CD4-positive, alpha-beta T cell treated with Interleukin-15 for 1 hour (primary cell): Measurements from ENCODE around the gene GRIA3.
"Not testable (repeated sequence)": the region's sequence is repeated elsewhere in the genome, so short reads cannot be mapped to it uniquely, and the experiment has no call there.

Experiments
- DNase-seq: peaks from one replicate; pipeline ENCODE4 v3.0.0-alpha.2; 2020

The GRIA3 gene

DNA sequence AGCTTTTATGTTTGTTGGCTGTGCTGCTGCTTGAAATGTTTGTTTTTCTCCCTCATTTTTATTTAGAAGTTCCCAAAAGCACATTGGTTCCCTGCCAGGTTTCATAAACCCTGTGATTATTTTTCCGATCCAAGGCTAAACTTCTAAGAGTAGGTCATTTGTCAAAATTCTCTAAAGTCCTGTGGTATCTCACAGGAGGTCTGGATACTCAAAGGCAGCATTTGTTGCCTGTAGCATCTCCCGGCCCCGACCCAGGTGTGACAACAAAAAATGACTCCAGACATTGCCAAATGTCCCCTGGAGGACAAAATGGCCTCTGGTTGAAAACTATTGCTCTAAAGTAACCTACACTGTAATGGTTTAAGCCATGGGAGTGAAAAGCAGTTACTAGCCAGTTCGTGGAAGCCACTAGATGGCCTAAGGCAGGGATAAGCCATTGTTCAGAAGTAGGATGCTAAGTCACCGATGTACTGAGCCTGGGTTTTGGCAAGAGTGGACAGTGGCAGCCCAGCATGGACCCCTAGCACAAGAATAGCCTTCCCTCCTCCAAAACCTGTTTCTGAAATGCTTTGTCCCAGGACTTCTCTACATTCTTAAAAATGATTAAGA, 292.6 kb downstream of the GRIA3 start:
- DNase-seq: no peak

- no peak for DNase-seq
Measured at GRCh38 chrX:123477673-123478072, 293.6 kb downstream of the GRIA3 start.

- no peak for DNase-seq
Measured at GRCh38 chrX:123481913-123482851, 298.1 kb downstream of the GRIA3 start.

DNA sequence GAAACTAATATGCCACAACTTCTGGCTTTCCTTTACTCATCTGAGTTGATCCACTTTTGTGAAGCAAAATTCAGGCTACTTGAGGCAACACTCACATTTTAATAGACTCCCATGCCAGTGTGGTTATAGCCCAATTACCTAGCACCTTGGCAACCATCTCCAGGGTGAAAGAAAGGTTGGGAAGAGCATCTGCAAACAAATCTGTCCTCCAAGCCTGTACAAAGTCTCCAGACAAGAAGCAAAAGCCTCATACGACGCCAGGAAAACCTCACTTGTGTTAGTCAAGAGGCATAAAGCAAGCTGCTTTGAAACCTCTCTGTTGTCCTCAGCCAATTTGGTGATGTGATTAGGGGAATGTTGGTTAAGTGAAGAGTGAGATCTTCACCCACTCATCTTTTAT, 302.2 kb downstream of the GRIA3 start:
- DNase-seq: no peak

GRCh38 chrX:123487236-123487635, 303.2 kb downstream of the GRIA3 start:
- DNase-seq: no peak

- DNase-seq: no peak
Measured at GRCh38 chrX:123487669-123488068, 303.6 kb downstream of the GRIA3 start.

- DNase-seq: no peak
Measured at GRCh38 chrX:123489011-123489410, 304.9 kb downstream of the GRIA3 start.

DNA sequence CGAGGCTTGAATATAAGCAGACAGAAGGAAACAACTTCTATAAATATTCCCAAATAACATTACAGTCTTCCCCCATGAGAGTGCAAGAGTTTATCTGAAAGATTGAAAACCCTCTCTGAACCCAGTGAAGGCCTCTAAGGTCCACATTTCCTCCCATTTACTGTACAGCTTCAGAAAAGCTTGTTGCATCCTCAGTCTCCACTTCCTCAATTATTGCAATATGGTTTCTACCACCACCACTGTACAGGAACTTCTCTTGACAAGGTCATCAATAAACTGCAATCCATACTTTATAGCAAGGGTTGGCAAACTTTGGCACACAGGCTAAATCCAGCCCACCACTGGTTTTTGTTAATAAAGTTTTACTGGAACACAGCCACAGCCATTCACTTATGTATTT, 309.8 kb downstream of the GRIA3 start:
- no peak for DNase-seq

- no peak for DNase-seq
Measured at GRCh38 chrX:123499787-123500186, 315.7 kb downstream of the GRIA3 start.

DNA sequence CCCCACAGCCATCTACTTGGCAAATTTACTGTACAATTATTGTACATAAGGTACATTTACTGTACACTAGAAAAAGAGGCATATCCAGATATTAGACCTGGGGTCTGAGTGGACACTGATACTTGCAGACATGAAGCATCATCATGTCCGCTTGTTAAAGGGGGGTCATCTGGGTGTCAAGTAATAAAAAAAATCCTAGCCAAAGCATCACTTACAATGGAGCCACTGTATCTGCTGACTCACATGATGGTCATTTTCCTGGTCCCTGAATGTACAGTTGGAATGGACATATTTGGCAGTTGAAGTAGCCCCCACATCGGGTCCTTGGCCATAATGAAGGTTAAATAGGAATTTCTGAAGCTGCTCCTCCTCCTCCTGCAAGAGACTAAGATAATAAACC, 320.0 kb downstream of the GRIA3 start:
- DNase-seq: no peak

DNA sequence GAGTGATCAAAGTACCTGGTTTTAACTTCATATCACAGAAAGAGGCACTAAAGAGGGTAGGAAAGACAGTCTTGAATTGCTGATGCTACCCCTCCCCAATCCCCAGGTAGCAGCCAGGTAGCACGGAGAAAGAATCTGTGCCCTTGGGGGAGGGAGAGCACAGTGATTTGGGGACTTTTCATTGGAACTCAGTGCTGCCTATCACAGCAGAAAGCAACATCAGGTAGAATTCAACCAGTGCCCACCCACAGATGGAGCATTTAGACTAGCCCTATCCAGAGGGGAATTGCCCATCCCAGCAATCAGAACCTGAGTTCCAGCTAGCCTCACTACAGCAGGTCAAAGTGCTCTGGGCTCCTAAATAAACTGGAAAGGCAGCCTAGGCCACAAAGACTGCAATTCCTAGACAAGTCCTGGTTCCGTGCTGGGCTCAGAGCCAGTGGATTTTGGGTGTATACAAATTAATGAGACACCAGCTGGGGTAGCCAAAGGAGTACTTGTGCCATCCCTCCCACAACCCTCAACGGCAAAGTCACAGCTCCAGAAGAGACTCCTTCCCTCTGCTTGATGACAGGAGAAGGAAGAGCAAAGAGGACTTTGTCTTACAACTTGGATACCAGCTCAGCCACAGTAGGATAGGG, 320.7 kb downstream of the GRIA3 start:
- no peak for DNase-seq

GRCh38 chrX:123513585-123514278, 329.7 kb downstream of the GRIA3 start:
- DNase-seq: no peak

DNA sequence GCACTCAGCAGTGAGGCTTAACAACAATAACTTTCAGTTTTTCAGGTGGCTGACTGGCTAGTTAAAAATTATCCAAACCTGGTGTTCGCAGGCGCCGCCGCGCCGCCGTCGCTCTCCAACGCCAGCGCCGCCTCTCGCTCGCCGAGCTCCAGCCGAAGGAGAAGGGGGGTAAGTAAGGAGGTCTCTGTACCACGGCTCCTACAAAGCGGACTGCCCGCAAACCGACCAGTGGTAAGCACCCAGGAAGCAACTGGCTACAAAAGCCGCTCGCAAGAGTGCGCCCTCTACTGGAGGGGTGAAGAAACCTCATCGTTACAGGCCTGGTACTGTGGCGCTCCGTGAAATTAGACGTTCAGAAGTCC, 330.2 kb downstream of the GRIA3 start:
- DNase-seq: not testable (repeated sequence)

DNA sequence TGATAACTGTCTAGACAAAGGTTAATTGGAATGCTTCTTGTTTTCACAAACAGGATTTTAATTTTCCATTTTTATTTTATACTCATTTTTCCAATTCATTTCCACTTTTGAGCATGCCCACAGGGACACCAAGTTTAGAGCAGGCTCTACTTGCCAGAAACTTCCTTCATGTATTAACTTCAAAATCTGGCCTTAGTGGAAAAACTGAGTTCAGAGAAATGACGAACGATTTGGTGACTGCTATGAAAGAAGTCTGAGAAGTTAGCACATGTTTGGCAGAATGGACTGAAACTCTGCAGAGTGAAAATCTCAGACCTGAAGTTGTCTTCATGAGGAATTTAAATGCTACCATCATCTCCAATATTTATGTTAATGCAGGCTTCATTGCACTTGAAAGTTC, 334.7 kb downstream of the GRIA3 start:
- no peak for DNase-seq

GRCh38 chrX:123525123-123525725, 341.1 kb downstream of the GRIA3 start:
- DNase-seq: no peak

DNA sequence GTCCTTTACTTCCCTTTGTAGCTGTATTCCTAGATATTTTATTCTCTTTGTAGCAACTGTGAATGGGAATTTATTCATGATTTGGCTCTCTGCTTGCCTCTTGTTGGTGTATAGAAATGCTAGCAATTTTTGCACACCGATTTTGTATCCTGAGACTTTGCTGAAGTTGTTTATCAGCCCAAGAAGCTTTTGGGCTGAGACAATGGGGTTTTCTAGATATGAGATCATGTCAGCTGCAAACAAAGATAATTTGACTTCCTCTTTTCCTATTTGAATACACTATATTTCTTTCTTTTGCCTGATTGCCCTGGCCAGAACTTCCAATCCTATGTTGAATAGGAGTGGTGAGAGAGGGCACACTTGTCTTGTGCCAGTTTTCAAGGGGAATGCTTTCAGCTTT, 346.6 kb downstream of the GRIA3 start:
- DNase-seq: not testable (repeated sequence)
